ENCODE results near the gene ITGB4. TPM values are rescaled to one million over a fixed set of nuclear protein-coding genes. Genes with fewer than 3 reads are reported as not detected.
"Not testable (repeated sequence)": the region's sequence is repeated elsewhere in the genome, so short reads cannot be mapped to it uniquely, and the experiment has no call there.

The ITGB4 gene
- total RNA-seq, 4 donors from 2014 or later, result 31.1 to 66.3 (median 41.8) TPM

- WGBS, 2 donors (ENCODE audit: low coverage in 1 of 2), result no CpG with 5 or more reads among the region's 21 CpGs
- Histone ChIP-seq H3K27me3 (no peaks in the 10 kb centered on the region), H3K4me3 (no peak overlapping the region), H3K27ac (no peak overlapping the region), H3K4me1 (peaks cover 0 to 25% (median 12%) of the 10 kb centered on the region in 3 donors), H3K9me3 (no peaks in the 10 kb centered on the region), H3K36me3 (peaks cover 0 to 86% of the 10 kb centered on the region in 2 donors)
- no peak for TF ChIP-seq POLR2AphosphoS5 (IDR thresholded peaks at IDR 0.05)
- TF ChIP-seq, protein P1, sequence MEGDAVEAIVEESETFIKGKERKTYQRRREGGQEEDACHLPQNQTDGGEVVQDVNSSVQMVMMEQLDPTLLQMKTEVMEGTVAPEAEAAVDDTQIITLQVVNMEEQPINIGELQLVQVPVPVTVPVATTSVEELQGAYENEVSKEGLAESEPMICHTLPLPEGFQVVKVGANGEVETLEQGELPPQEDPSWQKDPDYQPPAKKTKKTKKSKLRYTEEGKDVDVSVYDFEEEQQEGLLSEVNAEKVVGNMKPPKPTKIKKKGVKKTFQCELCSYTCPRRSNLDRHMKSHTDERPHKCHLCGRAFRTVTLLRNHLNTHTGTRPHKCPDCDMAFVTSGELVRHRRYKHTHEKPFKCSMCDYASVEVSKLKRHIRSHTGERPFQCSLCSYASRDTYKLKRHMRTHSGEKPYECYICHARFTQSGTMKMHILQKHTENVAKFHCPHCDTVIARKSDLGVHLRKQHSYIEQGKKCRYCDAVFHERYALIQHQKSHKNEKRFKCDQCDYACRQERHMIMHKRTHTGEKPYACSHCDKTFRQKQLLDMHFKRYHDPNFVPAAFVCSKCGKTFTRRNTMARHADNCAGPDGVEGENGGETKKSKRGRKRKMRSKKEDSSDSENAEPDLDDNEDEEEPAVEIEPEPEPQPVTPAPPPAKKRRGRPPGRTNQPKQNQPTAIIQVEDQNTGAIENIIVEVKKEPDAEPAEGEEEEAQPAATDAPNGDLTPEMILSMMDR (IDR thresholded peaks at IDR 0.05), result no peak
- no peak for TF ChIP-seq EP300 (IDR thresholded peaks at IDR 0.05)
- TF ChIP-seq POLR2A (IDR thresholded peaks at IDR 0.05), result no peak
- ATAC-seq, result no peak
Measured at GRCh38 chr17:75757086-75757681, 35.9 kb downstream of the ITGB4 start.

- TF ChIP-seq EP300 (IDR thresholded peaks at IDR 0.05) (no peak), POLR2AphosphoS5 (IDR thresholded peaks at IDR 0.05) (no peak), POLR2A (IDR thresholded peaks at IDR 0.05) (no peak)
- TF ChIP-seq, protein P1 (IDR thresholded peaks at IDR 0.05), result no peak
- H3K36me3 ChIP-seq, result peaks cover 0 to 87% of the 10 kb centered on the region in 2 donors
- 50% methylated on average over 4 of the region's 41 CpGs; no CpG with 5 or more reads in 1 of the 2 donors for WGBS, 2 donors (ENCODE audit: low coverage in 1 of 2)
- no peaks in the 10 kb centered on the region for H3K27me3 ChIP-seq
- no peak for ATAC-seq
- no peak overlapping the region for H3K27ac ChIP-seq
- H3K4me1 ChIP-seq, result peaks cover 0 to 31% (median 13%) of the 10 kb centered on the region in 3 donors
- H3K4me3 ChIP-seq, result no peak overlapping the region
- no peaks in the 10 kb centered on the region for H3K9me3 ChIP-seq
Measured at GRCh38 chr17:75758131-75758905, 37.1 kb downstream of the ITGB4 start.

- no peak for TF ChIP-seq POLR2A (IDR thresholded peaks at IDR 0.05)
- no peak for TF ChIP-seq EP300 (IDR thresholded peaks at IDR 0.05)
- TF ChIP-seq, protein P1 (IDR thresholded peaks at IDR 0.05), result no peak
- no peak for TF ChIP-seq POLR2AphosphoS5 (IDR thresholded peaks at IDR 0.05)
- Histone ChIP-seq H3K4me1 (peaks cover 0 to 31% (median 18%) of the 10 kb centered on the region in 3 donors), H3K27me3 (no peaks in the 10 kb centered on the region), H3K27ac (no peak overlapping the region), H3K36me3 (peaks cover 0 to 77% of the 10 kb centered on the region in 2 donors), H3K9me3 (no peaks in the 10 kb centered on the region), H3K4me3 (no peak overlapping the region)
- no peak for ATAC-seq
- 83 to 100% methylated on average over 1 of the region's 3 CpGs for WGBS, 2 donors (ENCODE audit: low coverage in 1 of 2)
Measured at GRCh38 chr17:75759457-75759856, 38.2 kb downstream of the ITGB4 start.

DNA sequence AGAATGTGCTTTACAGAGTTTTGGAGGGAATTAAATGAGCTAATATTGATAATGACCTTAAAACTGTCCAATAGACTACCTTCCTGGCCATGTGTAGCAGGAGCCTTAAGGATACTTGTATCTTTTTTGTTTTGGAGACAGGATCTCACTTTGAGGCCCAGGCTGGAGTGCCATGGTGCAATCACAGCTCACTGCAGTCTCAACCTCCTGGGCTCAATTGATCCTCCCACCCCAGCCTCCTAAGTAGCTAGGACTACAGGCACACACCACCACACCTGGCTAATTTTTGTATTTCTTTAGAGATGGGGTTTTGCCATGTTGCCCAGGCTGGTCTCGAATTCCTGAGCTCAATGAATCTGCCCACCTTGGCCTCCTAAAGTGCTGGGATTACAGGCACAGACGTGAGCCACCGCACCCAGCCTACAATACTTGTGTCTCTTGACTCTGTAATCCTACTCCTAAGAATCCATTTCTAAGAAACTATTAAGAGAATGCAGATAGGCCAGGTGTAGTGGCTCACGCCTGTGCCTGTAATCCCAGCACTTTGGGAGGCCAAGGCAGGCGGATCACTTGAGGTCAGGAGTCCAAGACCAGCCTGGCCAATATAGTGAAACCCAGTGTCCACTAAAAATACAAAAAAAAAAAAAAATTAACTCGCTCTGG is 38.9 kb downstream of the ITGB4 start:
- Histone ChIP-seq H3K4me1 (peaks cover 0 to 31% (median 13%) of the 10 kb centered on the region in 3 donors), H3K36me3 (peaks cover 0 to 71% of the 10 kb centered on the region in 2 donors)
- not testable (repeated sequence) for H3K4me3 ChIP-seq, H3K9me3 ChIP-seq, ATAC-seq, H3K27me3 ChIP-seq, H3K27ac ChIP-seq
- WGBS, 2 donors (ENCODE audit: low coverage in 1 of 2), result 88 to 100% methylated on average over 1 to 3 of the region's 6 CpGs

DNA sequence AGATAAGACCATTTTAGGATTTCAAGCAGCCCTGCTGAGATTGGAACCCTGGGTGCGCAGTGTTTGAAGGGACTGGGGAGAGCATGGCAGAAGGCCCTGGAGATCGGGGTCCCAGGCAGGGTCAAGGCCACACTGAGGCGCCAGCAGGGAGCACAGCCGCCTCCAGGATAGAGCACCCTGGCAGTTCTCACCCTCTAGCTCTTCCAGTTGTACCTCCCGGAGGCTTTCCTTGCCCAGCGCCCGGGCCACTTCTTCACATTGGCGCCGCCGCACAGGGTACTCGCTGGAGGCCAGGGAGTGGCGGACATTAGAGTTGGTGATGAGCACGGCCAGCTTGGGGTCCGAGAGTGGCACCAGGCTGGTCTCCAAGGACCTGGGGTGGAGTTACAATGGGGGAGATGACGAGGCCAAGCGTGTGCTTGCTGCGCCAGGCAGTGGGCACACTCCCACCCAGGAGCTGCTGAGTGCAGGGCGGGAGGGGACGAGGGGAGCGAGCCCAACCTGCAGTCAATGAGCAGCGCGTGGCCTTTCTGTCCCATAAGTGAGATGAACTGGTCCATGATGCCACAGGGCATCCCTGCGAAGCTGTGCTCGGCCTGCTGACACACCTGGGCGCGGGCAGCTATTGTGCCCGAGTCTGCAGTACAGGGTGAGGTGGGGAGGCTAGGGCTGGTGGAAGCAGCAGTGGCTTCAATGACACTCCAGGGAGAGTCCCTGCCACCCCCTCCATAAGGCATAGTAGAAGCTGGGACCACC is 41.4 kb downstream of the ITGB4 start:
- ATAC-seq, result no peak
- Histone ChIP-seq H3K4me3 (no peak overlapping the region), H3K9me3 (no peaks in the 10 kb centered on the region), H3K27ac (no peak overlapping the region), H3K4me1 (peaks cover 0 to 31% (median 13%) of the 10 kb centered on the region in 3 donors), H3K36me3 (peaks cover 0 to 45% of the 10 kb centered on the region in 2 donors), H3K27me3 (no peaks in the 10 kb centered on the region)
- no peak for TF ChIP-seq POLR2A (IDR thresholded peaks at IDR 0.05)
- TF ChIP-seq POLR2AphosphoS5 (IDR thresholded peaks at IDR 0.05), result no peak
- no peak for TF ChIP-seq EP300 (IDR thresholded peaks at IDR 0.05)
- TF ChIP-seq, protein P1 (IDR thresholded peaks at IDR 0.05), result no peak
- 87 to 100% methylated on average over 2 to 3 of the region's 27 CpGs for WGBS, 2 donors (ENCODE audit: low coverage in 1 of 2)

Data from gastroesophageal sphincter (tissue), 4 donors.